Mucosa of descending colon (tissue), 3 donors: ENCODE data around the gene PEX16. TPM values are rescaled to one million over a fixed set of nuclear protein-coding genes. Genes with fewer than 3 reads are reported as not detected.

Experiments
- ATAC-seq: fragments of 200-7000 bp; cut with Tn5 transposase; one replicate; pipeline ENCODE4 v1.9.1; 2020; ENCODE audit warnings: mild to moderate bottlenecking, moderate library complexity
- DNase-seq, 3 donors: peaks; one replicate each; pipeline ENCODE4 v3.0.0-alpha.2; 2020
- H3K36me3 ChIP-seq: fragments of 200-600 bp; one replicate; pipeline ENCODE4 v1.8.0; 2021; ENCODE audit warnings: low read depth, mild to moderate bottlenecking
- H3K4me1 ChIP-seq: fragments of 200-600 bp; one replicate; pipeline ENCODE4 v1.8.0; 2021; ENCODE audit warnings: low read depth, mild to moderate bottlenecking
- H3K4me3 ChIP-seq: fragments of 200-600 bp; one replicate; pipeline ENCODE4 v1.8.0; 2021; ENCODE audit warnings: mild to moderate bottlenecking
- H3K9me3 ChIP-seq: fragments of 200-600 bp; one replicate; pipeline ENCODE4 v1.8.0; 2021; ENCODE audit warnings: mild to moderate bottlenecking
- CTCF ChIP-seq: fragments of 200-600 bp; IDR thresholded peaks from one replicate; pipeline ENCODE4 v1.8.0; 2022; ENCODE audit warnings: antibody characterized with exemption, mild to moderate bottlenecking
- intact Hi-C, 2 donors: fragments of 100-400 bp; cut with DNase I in 1 of 2; cut with micrococcal nuclease in 1 of 2; formaldehyde crosslinking; loops; one replicate each; pipeline versions ENCODE4 v1.11.0 to v1.11.1; 2022; cut with DNase I, micrococcal nuclease
- total RNA-seq, 3 donors: library from RNA; stranded (reverse); fragmentation: NEBNext Ultra II Directional in 2 of 3; extraction: Animal tissue kit (Norgen Biotek cat#: 25700) in 2 of 3; gene quantifications; one replicate each; pipeline versions ENCODE4 v1.2.1 to v1.2.4, GENCODE V29; 2021 to 2023
- donor health status: DM: no; HTN: no; CAD: no; lungs with moderate emphysema.
- donor health status: DM: no; HTN: no; CAD: no.
- donor health status: DM: no; HTN: yes; CAD: no.

Gene PEX16
- total RNA-seq, 3 donors from 2014 or later, result 34.9 to 49.1 (median 39.7) TPM

GRCh38 chr11:45913514-45913913 is 4.2 kb downstream of the PEX16 start:
- no peak for TF ChIP-seq CTCF
- ATAC-seq, result no peak
- intact Hi-C loops, result no loop called here

GRCh38 chr11:45910623-45911022 is 7.1 kb downstream of the PEX16 start:
- ATAC-seq (no peak), DNase-seq (no peak)
- no peaks in the 10 kb centered on the region for H3K9me3 ChIP-seq
- no peak for TF ChIP-seq CTCF
- no peak overlapping the region for H3K4me3 ChIP-seq
- peaks cover 8% of the 10 kb centered on the region for H3K36me3 ChIP-seq
- no peaks in the 10 kb centered on the region for H3K4me1 ChIP-seq
- intact Hi-C loops, result no loop called here

More at GRCh38 chr11:45913514-45913913, 4.2 kb downstream of the PEX16 start:
- H3K9me3 ChIP-seq, result no peaks in the 10 kb centered on the region
- no peak for DNase-seq
- H3K4me1 ChIP-seq, result peaks cover 9% of the 10 kb centered on the region
- H3K4me3 ChIP-seq, result no peak overlapping the region
- H3K36me3 ChIP-seq, result peaks cover 8% of the 10 kb centered on the region

GRCh38 chr11:45909594-45910475 is 7.8 kb downstream of the PEX16 start:
- H3K4me3 ChIP-seq, result no peak overlapping the region
- peaks cover 8% of the 10 kb centered on the region for H3K36me3 ChIP-seq
- ATAC-seq, result no peak
- no peaks in the 10 kb centered on the region for H3K4me1 ChIP-seq
- DNase-seq, result no peak
- no peak for TF ChIP-seq CTCF
- H3K9me3 ChIP-seq, result no peaks in the 10 kb centered on the region
- intact Hi-C loops, result no loop called here

GRCh38 chr11:45907911-45908370 is 9.7 kb downstream of the PEX16 start:
- peaks cover 4% of the 10 kb centered on the region for H3K36me3 ChIP-seq
- ATAC-seq, result no peak
- no peak for TF ChIP-seq CTCF

GRCh38 chr11:45906965-45907611 is 10.6 kb downstream of the PEX16 start, which contains the start of gene FREY1:
FREY1 (minus strand) TSS chr11:45907271; CDS start chr11:45907245, 26 bp downstream.
- H3K36me3 ChIP-seq, result peaks cover 4% of the 10 kb centered on the region
- intact Hi-C loops, result no loop called here
- ATAC-seq (no peak), DNase-seq (no peak)
- no peaks in the 10 kb centered on the region for H3K9me3 ChIP-seq
- no peaks in the 10 kb centered on the region for H3K4me1 ChIP-seq
- H3K4me3 ChIP-seq, result no peak within 1 kb of the TSS
- TF ChIP-seq CTCF, result no peak

More at GRCh38 chr11:45907911-45908370, 9.7 kb downstream of the PEX16 start:
- H3K9me3 ChIP-seq, result no peaks in the 10 kb centered on the region
- intact Hi-C loops, result no loop called here
- no peak for DNase-seq
- no peak overlapping the region for H3K4me3 ChIP-seq
- H3K4me1 ChIP-seq, result no peaks in the 10 kb centered on the region
